SU-DHL-6 (cell line): ENCODE data around the gene PDZD2.

Source experiments
- H2AFZ ChIP-seq: fragments of 200-600 bp; sonication (generic); 2 replicates; pipeline ENCODE4 v1.6.1; 2014; ENCODE audit warnings: low read depth, mild to moderate bottlenecking, moderate library complexity, mixed read lengths, antibody characterized with exemption, low read length; ENCODE audit not compliant: severe bottlenecking
- H3F3A ChIP-seq: fragments of 200-600 bp; shearing (Covaris generic); 2 replicates; pipeline ENCODE4 v1.6.0; 2016; ENCODE audit warnings: antibody characterized with exemption, mild to moderate bottlenecking; ENCODE audit not compliant: insufficient read depth
- H3K27ac ChIP-seq: fragments of 200-600 bp; sonication (generic); 2 replicates; pipeline ENCODE4 v1.5.1; 2016; ENCODE audit warnings: low read depth, mild to moderate bottlenecking, low read length, moderate library complexity, mixed read lengths
- H3K27me3 ChIP-seq: fragments of 200-600 bp; sonication (generic), shearing (Covaris generic); 2 replicates; pipeline ENCODE4 v1.6.0; 2014; ENCODE audit warnings: mild to moderate bottlenecking, low read length
- H3K36me3 ChIP-seq: fragments of 200-600 bp; sonication (generic); 2 replicates; pipeline ENCODE4 v1.6.1; 2014; ENCODE audit warnings: mild to moderate bottlenecking, low read length, mixed read lengths
- H3K4me2 ChIP-seq: fragments of 300-600, 200-600 bp; shearing (Covaris generic), sonication (generic); 2 replicates; pipeline ENCODE4 v1.6.0; 2014; ENCODE audit warnings: low read length, low read depth, mild to moderate bottlenecking; ENCODE audit not compliant: poor library complexity, severe bottlenecking
- H3K4me3 ChIP-seq: fragments of 200-600 bp; sonication (generic); 2 replicates; pipeline ENCODE4 v1.5.1; 2014; ENCODE audit warnings: antibody characterized with exemption, low read length, mild to moderate bottlenecking, mixed read lengths; ENCODE audit not compliant: insufficient read depth, poor library complexity, severe bottlenecking
- H3K79me2 ChIP-seq: fragments of 200-600 bp; sonication (generic); 2 replicates; pipeline ENCODE4 v1.6.1; 2014; ENCODE audit warnings: mild to moderate bottlenecking, low read length, moderate library complexity; ENCODE audit not compliant: insufficient read depth
- H3K9ac ChIP-seq: fragments of 200-600 bp; sonication (generic); 2 replicates; pipeline ENCODE4 v1.7.0; 2014; ENCODE audit warnings: mild to moderate bottlenecking, low read length
- H3K9me2 ChIP-seq: fragments of 200-600 bp; sonication (generic); replicated peaks from 2 replicates; pipeline ENCODE4 v1.6.1; 2014; ENCODE audit warnings: low read length; ENCODE audit not compliant: insufficient read depth
- H3K9me3 ChIP-seq: fragments of 200-600 bp; sonication (generic); 2 replicates; pipeline ENCODE4 v1.6.1; 2014; ENCODE audit warnings: low read length, mixed read lengths; ENCODE audit not compliant: insufficient read depth
- H4K20me1 ChIP-seq: fragments of 200-600 bp; sonication (generic); 2 replicates; pipeline ENCODE4 v1.6.1; 2014; ENCODE audit warnings: low read depth, mild to moderate bottlenecking, antibody characterized with exemption, low read length, moderate library complexity, mixed read lengths
- CTCF ChIP-seq: fragments of 200-600 bp; sonication (generic); IDR thresholded peaks from one replicate; pipeline ENCODE4 v1.5.1; 2017; ENCODE audit warnings: antibody characterized with exemption, mild to moderate bottlenecking, low read length, moderate library complexity; ENCODE audit not compliant: insufficient read depth, poor library complexity, severe bottlenecking
- EZH2phosphoT487 ChIP-seq: fragments of 200-600 bp; sonication (generic), shearing (Covaris generic); conservative IDR thresholded peaks from 2 replicates; pipeline ENCODE4 v1.6.1; 2018; ENCODE audit warnings: mild to moderate bottlenecking, antibody characterized with exemption, low read length, moderate library complexity, mixed read lengths

PDZD2 gene

GRCh38 chr5:31674371-31674951 lies 35.5 kb downstream of the PDZD2 start:
- Histone ChIP-seq H3K36me3 (no peaks in the 10 kb centered on the region), H3K27ac (no peak overlapping the region), H3K79me2 (no peaks in the 10 kb centered on the region), H3K27me3 (no peaks in the 10 kb centered on the region), H2AFZ (no peak overlapping the region), H3K9me3 (no peaks in the 10 kb centered on the region), H3F3A (no peaks in the 10 kb centered on the region), H3K4me3 (no peak overlapping the region), H4K20me1 (no peaks in the 10 kb centered on the region), H3K4me2 (no peak overlapping the region), H3K9me2 (no peaks in the 10 kb centered on the region), H3K9ac (no peak overlapping the region)
- TF ChIP-seq EZH2phosphoT487 (no peak), CTCF (no peak)

- Histone ChIP-seq H4K20me1 (no peaks in the 10 kb centered on the region), H3K79me2 (no peaks in the 10 kb centered on the region), H3K27me3 (no peaks in the 10 kb centered on the region), H3K36me3 (no peaks in the 10 kb centered on the region), H3K9me3 (no peaks in the 10 kb centered on the region), H3K9me2 (no peaks in the 10 kb centered on the region), H3K4me2 (no peak overlapping the region), H3K4me3 (no peak overlapping the region), H3K27ac (no peak overlapping the region), H3K9ac (no peak overlapping the region), H2AFZ (no peak overlapping the region), H3F3A (no peaks in the 10 kb centered on the region)
- TF ChIP-seq EZH2phosphoT487 (no peak), CTCF (no peak)
Observed at GRCh38 chr5:31675472-31675871, 36.5 kb downstream of the PDZD2 start.

- H2AFZ ChIP-seq = no peak overlapping the region
- H3K36me3 ChIP-seq = no peaks in the 10 kb centered on the region
- H3K79me2 ChIP-seq = no peaks in the 10 kb centered on the region
- no peak overlapping the region for H3K9ac ChIP-seq
- H3K4me2 ChIP-seq = no peak overlapping the region
- H3K9me3 ChIP-seq = no peaks in the 10 kb centered on the region
- TF ChIP-seq CTCF = no peak
- no peak for TF ChIP-seq EZH2phosphoT487
- no peaks in the 10 kb centered on the region for H3K9me2 ChIP-seq
- H3K4me3 ChIP-seq = no peak overlapping the region
- no peaks in the 10 kb centered on the region for H3F3A ChIP-seq
- no peaks in the 10 kb centered on the region for H4K20me1 ChIP-seq
- no peak overlapping the region for H3K27ac ChIP-seq
- H3K27me3 ChIP-seq = no peaks in the 10 kb centered on the region
Observed at GRCh38 chr5:31678180-31678579, 39.2 kb downstream of the PDZD2 start.

GRCh38 chr5:31680528-31680927 lies 41.6 kb downstream of the PDZD2 start:
- TF ChIP-seq CTCF = no peak
- TF ChIP-seq EZH2phosphoT487 = no peak
- H3K4me3 ChIP-seq = no peak overlapping the region
- H3K9ac ChIP-seq = no peak overlapping the region
- no peaks in the 10 kb centered on the region for H3K9me2 ChIP-seq
- H3K36me3 ChIP-seq = no peaks in the 10 kb centered on the region
- no peaks in the 10 kb centered on the region for H4K20me1 ChIP-seq
- no peaks in the 10 kb centered on the region for H3K27me3 ChIP-seq
- H2AFZ ChIP-seq = no peak overlapping the region
- no peaks in the 10 kb centered on the region for H3K79me2 ChIP-seq
- no peak overlapping the region for H3K27ac ChIP-seq
- no peaks in the 10 kb centered on the region for H3K9me3 ChIP-seq
- H3F3A ChIP-seq = no peaks in the 10 kb centered on the region
- no peak overlapping the region for H3K4me2 ChIP-seq
